ENCODE measurements around the gene SMIM23. TPM values are rescaled to one million over a fixed set of nuclear protein-coding genes. Genes with fewer than 3 reads are reported as not detected.

The SMIM23 gene
- total RNA-seq, 1 experiment from 2014 or later = not detected

DNA sequence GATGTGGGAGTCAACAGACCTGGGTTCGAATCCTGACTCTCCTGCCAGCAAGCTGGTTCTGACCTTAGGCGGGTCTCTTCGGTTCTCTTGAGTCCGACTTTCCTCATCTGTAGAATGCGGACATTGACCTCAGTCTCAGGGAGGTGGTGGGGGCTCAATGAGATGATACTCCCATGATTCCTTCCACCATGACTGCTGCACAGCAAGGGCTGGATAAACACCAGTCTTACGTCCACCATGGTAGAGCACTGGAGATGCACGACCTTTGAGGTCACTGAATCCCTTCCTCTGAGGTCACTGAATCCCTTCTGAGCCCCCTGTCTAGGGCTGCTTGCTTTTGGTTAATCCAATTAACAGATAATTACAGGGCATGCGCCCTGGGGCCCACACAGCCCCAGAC, 12.5 kb upstream of the SMIM23 start:
- peaks cover 7% of the 10 kb centered on the region for H3K4me1 Mint-ChIP-seq
- DNase-seq (ENCODE audit: low spot score) = no peak
- CTCF ChIA-PET = no interaction called here
- TF ChIP-seq, protein P1, sequence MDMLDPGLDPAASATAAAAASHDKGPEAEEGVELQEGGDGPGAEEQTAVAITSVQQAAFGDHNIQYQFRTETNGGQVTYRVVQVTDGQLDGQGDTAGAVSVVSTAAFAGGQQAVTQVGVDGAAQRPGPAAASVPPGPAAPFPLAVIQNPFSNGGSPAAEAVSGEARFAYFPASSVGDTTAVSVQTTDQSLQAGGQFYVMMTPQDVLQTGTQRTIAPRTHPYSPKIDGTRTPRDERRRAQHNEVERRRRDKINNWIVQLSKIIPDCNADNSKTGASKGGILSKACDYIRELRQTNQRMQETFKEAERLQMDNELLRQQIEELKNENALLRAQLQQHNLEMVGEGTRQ (CRISPR knock-in tag; IDR thresholded peaks at IDR 0.05) = no peak
- TF ChIP-seq GABPB1 (CRISPR knock-in tag; IDR thresholded peaks at IDR 0.05) (no peak), ETV6 (CRISPR knock-in tag; IDR thresholded peaks at IDR 0.05) (no peak), ZNF671 (CRISPR knock-in tag; IDR thresholded peaks at IDR 0.05) (no peak), SP1 (CRISPR knock-in tag; conservative IDR thresholded peaks at IDR 0.05) (no peak), SMAD3 (CRISPR knock-in tag; IDR thresholded peaks at IDR 0.05; ENCODE audit: borderline replicate concordance) (no peak), ZNF219 (CRISPR knock-in tag; IDR thresholded peaks at IDR 0.05; ENCODE audit: borderline replicate concordance) (no peak), ESRRA (CRISPR knock-in tag; IDR thresholded peaks at IDR 0.05; ENCODE audit: borderline replicate concordance) (no peak), NFE2L1 (CRISPR knock-in tag; IDR thresholded peaks at IDR 0.05) (no peak)
- TF ChIP-seq, protein P2, sequence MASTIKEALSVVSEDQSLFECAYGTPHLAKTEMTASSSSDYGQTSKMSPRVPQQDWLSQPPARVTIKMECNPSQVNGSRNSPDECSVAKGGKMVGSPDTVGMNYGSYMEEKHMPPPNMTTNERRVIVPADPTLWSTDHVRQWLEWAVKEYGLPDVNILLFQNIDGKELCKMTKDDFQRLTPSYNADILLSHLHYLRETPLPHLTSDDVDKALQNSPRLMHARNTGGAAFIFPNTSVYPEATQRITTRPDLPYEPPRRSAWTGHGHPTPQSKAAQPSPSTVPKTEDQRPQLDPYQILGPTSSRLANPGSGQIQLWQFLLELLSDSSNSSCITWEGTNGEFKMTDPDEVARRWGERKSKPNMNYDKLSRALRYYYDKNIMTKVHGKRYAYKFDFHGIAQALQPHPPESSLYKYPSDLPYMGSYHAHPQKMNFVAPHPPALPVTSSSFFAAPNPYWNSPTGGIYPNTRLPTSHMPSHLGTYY (CRISPR knock-in tag; IDR thresholded peaks at IDR 0.05) = no peak
- TF ChIP-seq, protein P3, sequence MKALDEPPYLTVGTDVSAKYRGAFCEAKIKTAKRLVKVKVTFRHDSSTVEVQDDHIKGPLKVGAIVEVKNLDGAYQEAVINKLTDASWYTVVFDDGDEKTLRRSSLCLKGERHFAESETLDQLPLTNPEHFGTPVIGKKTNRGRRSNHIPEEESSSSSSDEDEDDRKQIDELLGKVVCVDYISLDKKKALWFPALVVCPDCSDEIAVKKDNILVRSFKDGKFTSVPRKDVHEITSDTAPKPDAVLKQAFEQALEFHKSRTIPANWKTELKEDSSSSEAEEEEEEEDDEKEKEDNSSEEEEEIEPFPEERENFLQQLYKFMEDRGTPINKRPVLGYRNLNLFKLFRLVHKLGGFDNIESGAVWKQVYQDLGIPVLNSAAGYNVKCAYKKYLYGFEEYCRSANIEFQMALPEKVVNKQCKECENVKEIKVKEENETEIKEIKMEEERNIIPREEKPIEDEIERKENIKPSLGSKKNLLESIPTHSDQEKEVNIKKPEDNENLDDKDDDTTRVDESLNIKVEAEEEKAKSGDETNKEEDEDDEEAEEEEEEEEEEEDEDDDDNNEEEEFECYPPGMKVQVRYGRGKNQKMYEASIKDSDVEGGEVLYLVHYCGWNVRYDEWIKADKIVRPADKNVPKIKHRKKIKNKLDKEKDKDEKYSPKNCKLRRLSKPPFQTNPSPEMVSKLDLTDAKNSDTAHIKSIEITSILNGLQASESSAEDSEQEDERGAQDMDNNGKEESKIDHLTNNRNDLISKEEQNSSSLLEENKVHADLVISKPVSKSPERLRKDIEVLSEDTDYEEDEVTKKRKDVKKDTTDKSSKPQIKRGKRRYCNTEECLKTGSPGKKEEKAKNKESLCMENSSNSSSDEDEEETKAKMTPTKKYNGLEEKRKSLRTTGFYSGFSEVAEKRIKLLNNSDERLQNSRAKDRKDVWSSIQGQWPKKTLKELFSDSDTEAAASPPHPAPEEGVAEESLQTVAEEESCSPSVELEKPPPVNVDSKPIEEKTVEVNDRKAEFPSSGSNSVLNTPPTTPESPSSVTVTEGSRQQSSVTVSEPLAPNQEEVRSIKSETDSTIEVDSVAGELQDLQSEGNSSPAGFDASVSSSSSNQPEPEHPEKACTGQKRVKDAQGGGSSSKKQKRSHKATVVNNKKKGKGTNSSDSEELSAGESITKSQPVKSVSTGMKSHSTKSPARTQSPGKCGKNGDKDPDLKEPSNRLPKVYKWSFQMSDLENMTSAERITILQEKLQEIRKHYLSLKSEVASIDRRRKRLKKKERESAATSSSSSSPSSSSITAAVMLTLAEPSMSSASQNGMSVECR (CRISPR knock-in tag; IDR thresholded peaks at IDR 0.05; ENCODE audit: borderline replicate concordance) = no peak
- TF ChIP-seq, protein P4, sequence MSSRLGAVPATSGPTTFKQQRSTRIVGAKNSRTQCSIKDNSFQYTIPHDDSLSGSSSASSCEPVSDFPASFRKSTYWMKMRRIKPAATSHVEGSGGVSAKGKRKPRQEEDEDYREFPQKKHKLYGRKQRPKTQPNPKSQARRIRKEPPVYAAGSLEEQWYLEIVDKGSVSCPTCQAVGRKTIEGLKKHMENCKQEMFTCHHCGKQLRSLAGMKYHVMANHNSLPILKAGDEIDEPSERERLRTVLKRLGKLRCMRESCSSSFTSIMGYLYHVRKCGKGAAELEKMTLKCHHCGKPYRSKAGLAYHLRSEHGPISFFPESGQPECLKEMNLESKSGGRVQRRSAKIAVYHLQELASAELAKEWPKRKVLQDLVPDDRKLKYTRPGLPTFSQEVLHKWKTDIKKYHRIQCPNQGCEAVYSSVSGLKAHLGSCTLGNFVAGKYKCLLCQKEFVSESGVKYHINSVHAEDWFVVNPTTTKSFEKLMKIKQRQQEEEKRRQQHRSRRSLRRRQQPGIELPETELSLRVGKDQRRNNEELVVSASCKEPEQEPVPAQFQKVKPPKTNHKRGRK (CRISPR knock-in tag; IDR thresholded peaks at IDR 0.05; ENCODE audit: borderline replicate concordance) = no peak
- ATAC-seq = no peak
- H3K9me3 Mint-ChIP-seq = 0 out of 2 replicates have a peak, but pooled peaks cover 3% of the 10 kb centered on the region
- H3K27me3 Mint-ChIP-seq (ENCODE audit: low read depth) = no peaks in the 10 kb centered on the region; the same call in 1 of the 2 replicates
- H3K4me3 Mint-ChIP-seq = no peak overlapping the region
- H3K36me3 Mint-ChIP-seq = no peaks in the 10 kb centered on the region
- H3K27ac Mint-ChIP-seq = no peak overlapping the region
- POLR2A ChIA-PET = no interaction called here

DNA sequence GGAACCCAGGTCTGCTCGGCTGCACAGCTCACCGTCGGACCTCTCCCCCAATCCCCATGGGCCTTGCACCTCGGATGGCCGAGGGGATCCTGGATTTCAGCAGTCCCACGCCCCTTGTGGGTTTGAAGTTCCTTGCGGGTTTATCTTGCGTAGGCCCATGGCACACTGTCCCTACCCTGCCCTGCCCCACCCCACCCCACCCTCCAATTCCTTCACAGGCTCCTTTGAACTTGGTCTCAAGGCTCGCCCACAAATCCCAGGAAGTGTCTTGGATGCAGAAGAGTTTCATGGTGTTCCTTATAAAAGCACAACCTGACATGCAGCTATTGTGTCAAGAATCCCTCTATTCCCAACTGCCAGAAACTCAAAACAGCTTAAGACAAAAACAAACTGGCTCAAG, 11.2 kb upstream of the SMIM23 start:
- H3K36me3 Mint-ChIP-seq = no peaks in the 10 kb centered on the region
- H3K4me1 Mint-ChIP-seq = peaks cover 7% of the 10 kb centered on the region
- DNase-seq (ENCODE audit: low spot score) (no peak), ATAC-seq (no peak)
- no peak overlapping the region for H3K27ac Mint-ChIP-seq
- CTCF ChIA-PET = no interaction called here
- no peaks in the 10 kb centered on the region; the same call in 1 of the 2 replicates for H3K27me3 Mint-ChIP-seq (ENCODE audit: low read depth)
- H3K4me3 Mint-ChIP-seq = no peak overlapping the region
- H3K9me3 Mint-ChIP-seq = peaks cover 7% of the 10 kb centered on the region; the same call in 1 of the 2 replicates
- POLR2A ChIA-PET = no interaction called here
- TF ChIP-seq ZNF671 (CRISPR knock-in tag; IDR thresholded peaks at IDR 0.05) = no peak
- TF ChIP-seq CREB1 (CRISPR knock-in tag; IDR thresholded peaks at IDR 0.05) = no peak
- TF ChIP-seq, protein P5, sequence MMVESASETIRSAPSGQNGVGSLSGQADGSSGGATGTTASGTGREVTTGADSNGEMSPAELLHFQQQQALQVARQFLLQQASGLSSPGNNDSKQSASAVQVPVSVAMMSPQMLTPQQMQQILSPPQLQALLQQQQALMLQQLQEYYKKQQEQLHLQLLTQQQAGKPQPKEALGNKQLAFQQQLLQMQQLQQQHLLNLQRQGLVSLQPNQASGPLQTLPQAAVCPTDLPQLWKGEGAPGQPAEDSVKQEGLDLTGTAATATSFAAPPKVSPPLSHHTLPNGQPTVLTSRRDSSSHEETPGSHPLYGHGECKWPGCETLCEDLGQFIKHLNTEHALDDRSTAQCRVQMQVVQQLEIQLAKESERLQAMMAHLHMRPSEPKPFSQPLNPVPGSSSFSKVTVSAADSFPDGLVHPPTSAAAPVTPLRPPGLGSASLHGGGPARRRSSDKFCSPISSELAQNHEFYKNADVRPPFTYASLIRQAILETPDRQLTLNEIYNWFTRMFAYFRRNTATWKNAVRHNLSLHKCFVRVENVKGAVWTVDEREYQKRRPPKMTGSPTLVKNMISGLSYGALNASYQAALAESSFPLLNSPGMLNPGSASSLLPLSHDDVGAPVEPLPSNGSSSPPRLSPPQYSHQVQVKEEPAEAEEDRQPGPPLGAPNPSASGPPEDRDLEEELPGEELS (CRISPR knock-in tag; IDR thresholded peaks at IDR 0.05) = no peak
- no peak for TF ChIP-seq CREM (CRISPR knock-in tag; IDR thresholded peaks at IDR 0.05)
- TF ChIP-seq, protein P6, sequence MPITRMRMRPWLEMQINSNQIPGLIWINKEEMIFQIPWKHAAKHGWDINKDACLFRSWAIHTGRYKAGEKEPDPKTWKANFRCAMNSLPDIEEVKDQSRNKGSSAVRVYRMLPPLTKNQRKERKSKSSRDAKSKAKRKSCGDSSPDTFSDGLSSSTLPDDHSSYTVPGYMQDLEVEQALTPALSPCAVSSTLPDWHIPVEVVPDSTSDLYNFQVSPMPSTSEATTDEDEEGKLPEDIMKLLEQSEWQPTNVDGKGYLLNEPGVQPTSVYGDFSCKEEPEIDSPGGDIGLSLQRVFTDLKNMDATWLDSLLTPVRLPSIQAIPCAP (CRISPR knock-in tag; IDR thresholded peaks at IDR 0.05) = no peak
- no peak for TF ChIP-seq ELF4 (CRISPR knock-in tag; IDR thresholded peaks at IDR 0.05; ENCODE audit: low read depth)
- TF ChIP-seq, protein P1 (CRISPR knock-in tag; IDR thresholded peaks at IDR 0.05) = no peak
- TF ChIP-seq, protein P7, sequence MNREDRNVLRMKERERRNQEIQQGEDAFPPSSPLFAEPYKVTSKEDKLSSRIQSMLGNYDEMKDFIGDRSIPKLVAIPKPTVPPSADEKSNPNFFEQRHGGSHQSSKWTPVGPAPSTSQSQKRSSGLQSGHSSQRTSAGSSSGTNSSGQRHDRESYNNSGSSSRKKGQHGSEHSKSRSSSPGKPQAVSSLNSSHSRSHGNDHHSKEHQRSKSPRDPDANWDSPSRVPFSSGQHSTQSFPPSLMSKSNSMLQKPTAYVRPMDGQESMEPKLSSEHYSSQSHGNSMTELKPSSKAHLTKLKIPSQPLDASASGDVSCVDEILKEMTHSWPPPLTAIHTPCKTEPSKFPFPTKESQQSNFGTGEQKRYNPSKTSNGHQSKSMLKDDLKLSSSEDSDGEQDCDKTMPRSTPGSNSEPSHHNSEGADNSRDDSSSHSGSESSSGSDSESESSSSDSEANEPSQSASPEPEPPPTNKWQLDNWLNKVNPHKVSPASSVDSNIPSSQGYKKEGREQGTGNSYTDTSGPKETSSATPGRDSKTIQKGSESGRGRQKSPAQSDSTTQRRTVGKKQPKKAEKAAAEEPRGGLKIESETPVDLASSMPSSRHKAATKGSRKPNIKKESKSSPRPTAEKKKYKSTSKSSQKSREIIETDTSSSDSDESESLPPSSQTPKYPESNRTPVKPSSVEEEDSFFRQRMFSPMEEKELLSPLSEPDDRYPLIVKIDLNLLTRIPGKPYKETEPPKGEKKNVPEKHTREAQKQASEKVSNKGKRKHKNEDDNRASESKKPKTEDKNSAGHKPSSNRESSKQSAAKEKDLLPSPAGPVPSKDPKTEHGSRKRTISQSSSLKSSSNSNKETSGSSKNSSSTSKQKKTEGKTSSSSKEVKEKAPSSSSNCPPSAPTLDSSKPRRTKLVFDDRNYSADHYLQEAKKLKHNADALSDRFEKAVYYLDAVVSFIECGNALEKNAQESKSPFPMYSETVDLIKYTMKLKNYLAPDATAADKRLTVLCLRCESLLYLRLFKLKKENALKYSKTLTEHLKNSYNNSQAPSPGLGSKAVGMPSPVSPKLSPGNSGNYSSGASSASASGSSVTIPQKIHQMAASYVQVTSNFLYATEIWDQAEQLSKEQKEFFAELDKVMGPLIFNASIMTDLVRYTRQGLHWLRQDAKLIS (CRISPR knock-in tag; IDR thresholded peaks at IDR 0.05; ENCODE audit: borderline replicate concordance) = no peak
- TF ChIP-seq NR1H2 (CRISPR knock-in tag; IDR thresholded peaks at IDR 0.05) = no peak
